Gastrocnemius medialis (tissue), 4 donors: ENCODE data around the gene SVOP.

Experiments used
- CTCF ChIP-seq, 5 experiments: fragments of 450-650 bp in 3 of 5; fragments of 200-600 bp in 2 of 5; sonication (generic) in 2 of 5; IDR thresholded peaks in 4 of 5; conservative IDR thresholded peaks in 1 of 5; 1 replicate in 4 of 5; 2 replicates in 1 of 5; pipeline ENCODE4 v1.5.1; 2016 to 2019; ENCODE audit warnings: antibody characterized with exemption in 5 of 5, mild to moderate bottlenecking in 3 of 5, moderate library complexity in 3 of 5
- POLR2A ChIP-seq, 2 donors: fragments of 450-650 bp; IDR thresholded peaks; one replicate each; pipeline ENCODE4 v1.6.1; 2017; ENCODE audit warnings: antibody characterized with exemption in 2 of 2, mild to moderate bottlenecking in 2 of 2, moderate library complexity in 2 of 2

- TF ChIP-seq CTCF (IDR thresholded peaks at IDR 0.05 in 4 of 5, conservative IDR thresholded peaks at IDR 0.05 in 1 of 5) (no peak), POLR2A (IDR thresholded peaks at IDR 0.05) (no peak)
Measured at GRCh38 chr12:109056891-109057290, 36.0 kb upstream of the SVOP start.
